B cell (primary cell): ENCODE results near the gene EIF4ENIF1. TPM values are rescaled to one million over a fixed set of nuclear protein-coding genes. Genes with fewer than 3 reads are reported as not detected.

ENCODE experiments used
- ATAC-seq: fragments of 200-7000 bp; cut with Tn5 transposase; one replicate; pipeline ENCODE4 v1.10.0; 2021; ENCODE audit warnings: low read depth, mild to moderate bottlenecking, moderate number of reproducible peaks, moderate library complexity
- CTCF ChIA-PET: fragments of 350-600 bp; sonication (Branson Sonifier 250); formaldehyde crosslinking; loops from one replicate; lab custom pipeline; 2021; ENCODE audit warnings: antibody characterized with exemption, inconsistent platforms; lab: Charles Lee
- POLR2A ChIA-PET: fragments of 350-600 bp; sonication (Branson Sonifier 250); formaldehyde crosslinking; loops from one replicate; lab custom pipeline; 2021; ENCODE audit warnings: antibody characterized with exemption; lab: Charles Lee
- DNase-seq: peaks from one replicate; pipeline ENCODE4 v3.0.0; 2013
- H2AFZ ChIP-seq: 2 replicates; pipeline ENCODE4 v1.6.1; 2012; ENCODE audit warnings: mild to moderate bottlenecking, low read depth, low read length; ENCODE audit not compliant: insufficient read depth, poor library complexity, severe bottlenecking
- H3K27ac ChIP-seq, 2 donors: 1 replicate in 1 of 2; 2 replicates in 1 of 2; pipeline ENCODE4 v1.5.1; 2012 to 2013; ENCODE audit warnings: low read length in 2 of 2, mild to moderate bottlenecking in 2 of 2, moderate library complexity in 1 of 2
- H3K27me3 ChIP-seq, 4 experiments: fragments of 200-600 bp in 1 of 4; sonication (generic) in 1 of 4; replicated peaks in 1 of 4; 1 replicate in 2 of 4; 2 replicates in 2 of 4; pipeline versions ENCODE4 v1.6.1 to v1.7.0; 2013 to 2016; ENCODE audit warnings: low read length in 3 of 4, mild to moderate bottlenecking in 2 of 4, mixed read lengths in 1 of 4, moderate library complexity in 1 of 4; ENCODE audit not compliant: insufficient read depth in 4 of 4, control insufficient read depth in 3 of 4; ENCODE audit errors: control extremely low read depth in 1 of 4
- H3K36me3 ChIP-seq, 2 experiments: replicated peaks in 1 of 2; 1 replicate in 1 of 2; 2 replicates in 1 of 2; pipeline versions ENCODE4 v1.6.1 to v1.7.1; 2013; ENCODE audit warnings: low read length in 1 of 2; ENCODE audit not compliant: insufficient read depth in 2 of 2, control insufficient read depth in 1 of 2; ENCODE audit errors: control extremely low read depth in 1 of 2, extremely low read depth in 1 of 2
- H3K4me1 ChIP-seq, 2 donors: fragments of 200-600 bp in 1 of 2; sonication (generic) in 1 of 2; 1 replicate in 1 of 2; 2 replicates in 1 of 2; pipeline versions ENCODE4 v1.5.1 to v1.6.1; 2013 to 2017; ENCODE audit warnings: low read length in 2 of 2; ENCODE audit not compliant: control insufficient read depth in 2 of 2, insufficient read depth in 2 of 2
- H3K4me2 ChIP-seq: replicated peaks from 2 replicates; pipeline ENCODE3; 2012; ENCODE audit warnings: mild to moderate bottlenecking, low read depth, low read length; ENCODE audit not compliant: poor library complexity, severe bottlenecking
- H3K4me3 ChIP-seq, 5 experiments: fragments of 200-600 bp in 1 of 5; sonication (generic) in 1 of 5; 1 replicate in 3 of 5; 2 replicates in 2 of 5; pipeline versions ENCODE4 v1.5.1 to v1.7.0; 2011 to 2016; ENCODE audit warnings: low read length in 4 of 5, mild to moderate bottlenecking in 4 of 5, low read depth in 2 of 5, control low read depth in 1 of 5, moderate library complexity in 1 of 5; ENCODE audit not compliant: insufficient read depth in 1 of 5; ENCODE audit errors: control extremely low read depth in 1 of 5, extremely low read depth in 1 of 5
- H3K79me2 ChIP-seq: fragments of 200-600 bp; sonication (generic); one replicate; pipeline ENCODE4 v1.6.0; 2016; ENCODE audit warnings: low read length; ENCODE audit not compliant: control insufficient read depth, insufficient read depth
- H3K9ac ChIP-seq: fragments of 200-600 bp; sonication (generic); 2 replicates; pipeline ENCODE4 v1.6.1; 2017; ENCODE audit warnings: mild to moderate bottlenecking, low read length, moderate library complexity
- H3K9me3 ChIP-seq, 3 donors: one replicate each; pipeline versions ENCODE4 v1.6.1 to v1.7.1; 2013; ENCODE audit warnings: low read length in 2 of 3; ENCODE audit not compliant: control insufficient read depth in 2 of 3, insufficient read depth in 1 of 3; ENCODE audit errors: control extremely low read depth in 1 of 3
- H4K20me1 ChIP-seq: 2 replicates; pipeline ENCODE4 v1.6.0; 2012; ENCODE audit warnings: mild to moderate bottlenecking, low read length; ENCODE audit not compliant: insufficient read depth, control insufficient read depth, poor library complexity, severe bottlenecking
- H3K27ac Mint-ChIP-seq: one replicate; pipeline ENCODE4 v1.8.0; 2021; ENCODE audit warnings: mixed read lengths
- H3K27me3 Mint-ChIP-seq: one replicate; pipeline ENCODE4 v1.8.0; 2021; ENCODE audit warnings: mixed read lengths
- H3K4me1 Mint-ChIP-seq: one replicate; pipeline ENCODE4 v1.8.0; 2021; ENCODE audit warnings: mixed read lengths
- H3K4me3 Mint-ChIP-seq: one replicate; pipeline ENCODE4 v1.8.0; 2021; ENCODE audit warnings: mixed read lengths
- H3K9me3 Mint-ChIP-seq: one replicate; pipeline ENCODE4 v1.8.0; 2022; ENCODE audit warnings: mixed read lengths; ENCODE audit not compliant: insufficient read depth
- EZH2 ChIP-seq: IDR thresholded peaks from 2 replicates; pipeline ENCODE4 v1.6.1; 2012; ENCODE audit warnings: borderline replicate concordance, low read depth, mild to moderate bottlenecking, moderate library complexity, low read length; ENCODE audit not compliant: insufficient read depth, poor library complexity, severe bottlenecking
- WGBS: methylation state at CpG from one replicate; pipeline ENCODE4 v1.1.5; 2013; ENCODE audit warnings: missing lambda C conversion rate; ENCODE audit not compliant: insufficient coverage; 5-methylcytosine and 5-hydroxymethylcytosine counted together
- intact Hi-C: fragments of 100-400 bp; cut with micrococcal nuclease; formaldehyde crosslinking; loops from one replicate; pipeline ENCODE4 v1.10.0; 2022
- polyA plus RNA-seq: library from polyadenylated mRNA; depleted of rRNA; stranded (reverse); fragments of >200 nt; gene quantifications from 2 replicates; pipeline ENCODE4 v1.2.3, GENCODE V29; 2012
- total RNA-seq, 2 donors: library from RNA; stranded (reverse); fragments of 120-200 nt in 1 of 2; gene quantifications; 1 replicate in 1 of 2; 2 replicates in 1 of 2; pipeline versions ENCODE4 v1.2.3 to v1.2.4, GENCODE V29; 2013 to 2022
- TF ChIP-seq, protein P1 (sequence below): fragments of 200-600 bp; IDR thresholded peaks from one replicate; pipeline ENCODE4 v1.8.0; 2022; ENCODE audit warnings: antibody characterized with exemption, mild to moderate bottlenecking

The EIF4ENIF1 gene
- total and polyA plus RNA-seq, 2 donors (not counting 1 experiment from before 2014, with no cell fraction given), result 29.4 to 58.3 TPM

GRCh38 chr22:31461699-31462098, 27.9 kb downstream of the EIF4ENIF1 start:
- Histone ChIP-seq H3K27me3 (no peaks in the 10 kb centered on the region), H3K9ac (no peak overlapping the region), H3K4me1 (no peaks in the 10 kb centered on the region), H2AFZ (no peak overlapping the region), H3K4me3 (no peak overlapping the region), H3K9me3 (no peaks in the 10 kb centered on the region), H3K79me2 (peaks cover 10% of the 10 kb centered on the region), H4K20me1 (no peaks in the 10 kb centered on the region), H3K36me3 (peaks cover 4 to 77% of the 10 kb centered on the region in 2 experiments), H3K4me2 (no peak overlapping the region), H3K27ac (no peak overlapping the region)
- ChIA-PET POLR2A (no interaction called here), CTCF (no interaction called here)
- ATAC-seq (no peak), DNase-seq (no peak)
- WGBS, result 86% methylated on average over 2 of the region's 3 CpGs
- TF ChIP-seq EZH2, result no peak
- TF ChIP-seq, protein P1, sequence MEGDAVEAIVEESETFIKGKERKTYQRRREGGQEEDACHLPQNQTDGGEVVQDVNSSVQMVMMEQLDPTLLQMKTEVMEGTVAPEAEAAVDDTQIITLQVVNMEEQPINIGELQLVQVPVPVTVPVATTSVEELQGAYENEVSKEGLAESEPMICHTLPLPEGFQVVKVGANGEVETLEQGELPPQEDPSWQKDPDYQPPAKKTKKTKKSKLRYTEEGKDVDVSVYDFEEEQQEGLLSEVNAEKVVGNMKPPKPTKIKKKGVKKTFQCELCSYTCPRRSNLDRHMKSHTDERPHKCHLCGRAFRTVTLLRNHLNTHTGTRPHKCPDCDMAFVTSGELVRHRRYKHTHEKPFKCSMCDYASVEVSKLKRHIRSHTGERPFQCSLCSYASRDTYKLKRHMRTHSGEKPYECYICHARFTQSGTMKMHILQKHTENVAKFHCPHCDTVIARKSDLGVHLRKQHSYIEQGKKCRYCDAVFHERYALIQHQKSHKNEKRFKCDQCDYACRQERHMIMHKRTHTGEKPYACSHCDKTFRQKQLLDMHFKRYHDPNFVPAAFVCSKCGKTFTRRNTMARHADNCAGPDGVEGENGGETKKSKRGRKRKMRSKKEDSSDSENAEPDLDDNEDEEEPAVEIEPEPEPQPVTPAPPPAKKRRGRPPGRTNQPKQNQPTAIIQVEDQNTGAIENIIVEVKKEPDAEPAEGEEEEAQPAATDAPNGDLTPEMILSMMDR, result no peak
- no peaks in the 10 kb centered on the region for H3K4me1 Mint-ChIP-seq
- intact Hi-C loops, result no loop called here
- H3K27me3 Mint-ChIP-seq, result no peaks in the 10 kb centered on the region
- no peaks in the 10 kb centered on the region for H3K9me3 Mint-ChIP-seq
- H3K27ac Mint-ChIP-seq, result no peak overlapping the region
- H3K4me3 Mint-ChIP-seq, result no peak overlapping the region

GRCh38 chr22:31451709-31452571, 37.7 kb downstream of the EIF4ENIF1 start:
- H2AFZ ChIP-seq, result no peak overlapping the region
- H4K20me1 ChIP-seq, result no peaks in the 10 kb centered on the region
- peaks cover 8 to 11% of the 10 kb centered on the region in 2 donors for H3K4me1 ChIP-seq
- intact Hi-C loops, result loop anchor here (1.0 to 5.0 kb wide), 2 partner anchors 45 to 181 kb away; partner anchors contain the start of gene SFI1
- Mint-ChIP-seq H3K27ac (no peak overlapping the region), H3K4me3 (no peak overlapping the region), H3K9me3 (no peaks in the 10 kb centered on the region), H3K4me1 (peaks cover 19% of the 10 kb centered on the region), H3K27me3 (no peaks in the 10 kb centered on the region)
- CTCF ChIA-PET, result interaction anchor here (0.8 to 2.3 kb wide), 22 partner anchors 14 to 186 kb away, joined by 3 to 58 read pairs (median 4); partner anchors contain the start of gene EIF4ENIF1
- no peak overlapping the region for H3K27ac ChIP-seq
- WGBS, result 80% methylated on average over 2 of the region's 5 CpGs
- H3K36me3 ChIP-seq, result peaks cover 13 to 44% of the 10 kb centered on the region in 2 experiments
- H3K9ac ChIP-seq, result no peak overlapping the region
- POLR2A ChIA-PET, result interaction anchor here (0.6 kb wide), 1 partner anchor 35 kb away, joined by 12 read pairs; no protein-coding TSS in a partner anchor
- H3K4me2 ChIP-seq, result no peak overlapping the region
- peak; percentile 54 for DNase-seq
- TF ChIP-seq, protein P1, result peak; percentile 56
- TF ChIP-seq EZH2, result no peak
- H3K79me2 ChIP-seq, result no peaks in the 10 kb centered on the region
- H3K4me3 ChIP-seq, result no peak overlapping the region
- ATAC-seq, result peak; percentile 49
- no peaks in the 10 kb centered on the region for H3K9me3 ChIP-seq
- H3K27me3 ChIP-seq, result no peaks in the 10 kb centered on the region
